ENCODE data around the gene CUX1. TPM values are rescaled to one million over a fixed set of nuclear protein-coding genes. Genes with fewer than 3 reads are reported as not detected.

CUX1 gene
- total and polyA plus RNA-seq, 12 donors = 34.5 to 176 (median 145) TPM

- no peaks in the 10 kb centered on the region for H3K36me3 ChIP-seq
- ATAC-seq = peak in 7 of 8 donors; percentile 38 to 94 (median 79)
- peaks cover 0 to 25% (median 14%) of the 10 kb centered on the region in 9 donors for H3K4me1 ChIP-seq
- H3K9me3 ChIP-seq = peaks cover 0 to 7% (median 0%) of the 10 kb centered on the region in 11 donors
- H3K4me3 ChIP-seq = no peak overlapping the region
- 54 to 58% methylated on average over 17 of the region's 17 CpGs for WGBS, 2 donors
- TF ChIP-seq, protein P1, sequence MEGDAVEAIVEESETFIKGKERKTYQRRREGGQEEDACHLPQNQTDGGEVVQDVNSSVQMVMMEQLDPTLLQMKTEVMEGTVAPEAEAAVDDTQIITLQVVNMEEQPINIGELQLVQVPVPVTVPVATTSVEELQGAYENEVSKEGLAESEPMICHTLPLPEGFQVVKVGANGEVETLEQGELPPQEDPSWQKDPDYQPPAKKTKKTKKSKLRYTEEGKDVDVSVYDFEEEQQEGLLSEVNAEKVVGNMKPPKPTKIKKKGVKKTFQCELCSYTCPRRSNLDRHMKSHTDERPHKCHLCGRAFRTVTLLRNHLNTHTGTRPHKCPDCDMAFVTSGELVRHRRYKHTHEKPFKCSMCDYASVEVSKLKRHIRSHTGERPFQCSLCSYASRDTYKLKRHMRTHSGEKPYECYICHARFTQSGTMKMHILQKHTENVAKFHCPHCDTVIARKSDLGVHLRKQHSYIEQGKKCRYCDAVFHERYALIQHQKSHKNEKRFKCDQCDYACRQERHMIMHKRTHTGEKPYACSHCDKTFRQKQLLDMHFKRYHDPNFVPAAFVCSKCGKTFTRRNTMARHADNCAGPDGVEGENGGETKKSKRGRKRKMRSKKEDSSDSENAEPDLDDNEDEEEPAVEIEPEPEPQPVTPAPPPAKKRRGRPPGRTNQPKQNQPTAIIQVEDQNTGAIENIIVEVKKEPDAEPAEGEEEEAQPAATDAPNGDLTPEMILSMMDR (IDR thresholded peaks at IDR 0.05) = no peak
- DNase-seq = no peak
- intact Hi-C loops (cut with DNase I) = no loop called here
- peak overlapping the region in 5 of 10 donors; percentile 38 to 61 (median 48) for H3K27ac ChIP-seq
- H3K27me3 ChIP-seq = no peaks in the 10 kb centered on the region
Observed at GRCh38 chr7:101838837-101839483, 21.5 kb downstream of the CUX1 start.

DNA sequence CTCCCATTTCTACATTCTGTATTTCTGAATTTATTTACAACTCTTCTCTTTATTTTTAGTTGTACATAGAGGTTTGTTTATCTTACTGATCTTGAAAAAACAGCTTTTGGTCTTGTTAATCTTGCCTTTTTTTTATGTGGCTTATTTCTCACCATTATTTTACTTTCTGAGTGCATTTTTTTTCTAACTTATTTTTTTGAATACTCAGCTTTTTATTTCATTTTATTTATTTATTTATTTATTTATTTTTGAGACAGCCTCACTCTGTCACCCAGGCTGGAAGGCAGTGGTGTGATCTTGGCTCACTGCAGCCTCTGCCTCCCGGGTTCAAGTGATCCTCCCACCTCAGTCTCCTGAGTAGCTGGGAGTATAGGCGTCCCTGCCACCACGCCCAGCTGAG, 23.9 kb downstream of the CUX1 start:
- no peak for DNase-seq
- WGBS, 2 donors = 78 to 88% methylated on average over 3 of the region's 3 CpGs
- no peaks in the 10 kb centered on the region for H3K27me3 ChIP-seq
- ATAC-seq = no peak
- H3K4me1 ChIP-seq = peaks cover 0 to 37% (median 14%) of the 10 kb centered on the region in 9 donors
- H3K9me3 ChIP-seq = peaks cover 0 to 2% (median 0%) of the 10 kb centered on the region in 11 donors
- no peak overlapping the region for H3K27ac ChIP-seq
- no peak overlapping the region for H3K4me3 ChIP-seq
- no peaks in the 10 kb centered on the region for H3K36me3 ChIP-seq
- intact Hi-C loops (cut with DNase I) = no loop called here
- TF ChIP-seq, protein P1 (IDR thresholded peaks at IDR 0.05) = no peak

- TF ChIP-seq, protein P1 (IDR thresholded peaks at IDR 0.05) = no peak
Observed at GRCh38 chr7:101843293-101844271, 26.2 kb downstream of the CUX1 start.

GRCh38 chr7:101845974-101846373, 28.5 kb downstream of the CUX1 start:
- ATAC-seq (no peak), DNase-seq (no peak)
- intact Hi-C loops (cut with DNase I) = no loop called here
- 92 to 100% methylated on average over 2 of the region's 2 CpGs for WGBS, 2 donors
- TF ChIP-seq, protein P1 (IDR thresholded peaks at IDR 0.05) = no peak
- H3K9me3 ChIP-seq = peaks cover 0 to 15% (median 0%) of the 10 kb centered on the region in 11 donors
- peaks cover 0 to 29% (median 6%) of the 10 kb centered on the region in 9 donors for H3K4me1 ChIP-seq
- H3K27ac ChIP-seq = no peak overlapping the region
- no peaks in the 10 kb centered on the region for H3K27me3 ChIP-seq
- H3K36me3 ChIP-seq = no peaks in the 10 kb centered on the region
- H3K4me3 ChIP-seq = no peak overlapping the region

More at GRCh38 chr7:101843293-101844271, 26.2 kb downstream of the CUX1 start:
- DNase-seq = no peak
- WGBS, 2 donors = 57 to 61% methylated on average over 13 of the region's 13 CpGs
- Histone ChIP-seq H3K9me3 (peaks cover 0 to 15% (median 0%) of the 10 kb centered on the region in 11 donors), H3K27me3 (no peaks in the 10 kb centered on the region), H3K4me3 (no peak overlapping the region), H3K27ac (peak overlapping the region in 1 of 10 donors; percentile 43), H3K36me3 (no peaks in the 10 kb centered on the region), H3K4me1 (peaks cover 0 to 33% (median 12%) of the 10 kb centered on the region in 9 donors)
- no peak for ATAC-seq
- intact Hi-C loops (cut with DNase I) = no loop called here

All from heart right ventricle (tissue), 16 donors.